Raji (cell line): ENCODE data around the gene RNF214.

ENCODE experiments used
- POLR2A ChIP-seq: IDR thresholded peaks from 2 replicates; pipeline ENCODE4 v1.6.1; 2011; ENCODE audit warnings: low read depth, low read length, control low read depth; ENCODE audit not compliant: insufficient read depth

Gene RNF214

GRCh38 chr11:117232092-117232878 lies at the start of gene RNF214:
Gene RNF214, plus strand, starts transcription at chr11:117232671. Its CDS starts 1,602 bp downstream, at chr11:117234273.
- peak; percentile 71 for TF ChIP-seq POLR2A

GRCh38 chr11:117183724-117184349 lies 48.6 kb upstream of the RNF214 start:
- no peak for TF ChIP-seq POLR2A

GRCh38 chr11:117185736-117186430 lies 46.6 kb upstream of the RNF214 start:
- no peak for TF ChIP-seq POLR2A

GRCh38 chr11:117186431-117186761 lies 46.1 kb upstream of the RNF214 start:
- TF ChIP-seq POLR2A = no peak

GRCh38 chr11:117187007-117187406 lies 45.5 kb upstream of the RNF214 start:
- no peak for TF ChIP-seq POLR2A

- TF ChIP-seq POLR2A = no peak
These were observed 45.1 kb upstream of the RNF214 start for GRCh38 chr11:117187428-117187798.

- TF ChIP-seq POLR2A = no peak
These were observed 44.5 kb upstream of the RNF214 start for GRCh38 chr11:117187799-117188481.

- no peak for TF ChIP-seq POLR2A
These were observed 43.8 kb upstream of the RNF214 start for GRCh38 chr11:117188620-117189081.

- TF ChIP-seq POLR2A = no peak
These were observed 43.1 kb upstream of the RNF214 start for GRCh38 chr11:117189191-117189940.

GRCh38 chr11:117189941-117190544 lies 42.4 kb upstream of the RNF214 start:
- TF ChIP-seq POLR2A = no peak

- no peak for TF ChIP-seq POLR2A
These were observed 40.6 kb upstream of the RNF214 start for GRCh38 chr11:117191680-117192400.

GRCh38 chr11:117192401-117192875 lies 40.0 kb upstream of the RNF214 start:
- TF ChIP-seq POLR2A = no peak
